ENCODE measurements around the gene L3MBTL3. TPM values are rescaled to one million over a fixed set of nuclear protein-coding genes. Genes with fewer than 3 reads are reported as not detected.

L3MBTL3 gene
- total RNA-seq, 2 donors from 2014 or later: 23.7 to 39.7 TPM

- H3K27ac Mint-ChIP-seq: no peak overlapping the region
- H3K9ac ChIP-seq (ENCODE audit: extremely low read depth, low read length, poor library complexity, severe bottlenecking): no peak overlapping the region
- no peaks in the 10 kb centered on the region for H3K27me3 ChIP-seq (ENCODE audit: control insufficient read depth, insufficient read depth, low read length, poor library complexity, severe bottlenecking)
- H3K27ac ChIP-seq (ENCODE audit: low read depth, low read length): no peak overlapping the region
- TF ChIP-seq CTCF (conservative IDR thresholded peaks at IDR 0.05): no peak
- H3K4me1 Mint-ChIP-seq: no peaks in the 10 kb centered on the region
- 81 to 100% methylated on average over 1 of the region's 1 CpG for WGBS, 2 experiments (ENCODE audit: insufficient coverage in 1 of 2, insufficient read length in 1 of 2)
- H3K4me1 ChIP-seq (ENCODE audit: control insufficient read depth, insufficient read depth, low read length): no peaks in the 10 kb centered on the region
- no peak overlapping the region for H3K4me3 Mint-ChIP-seq
- no peaks in the 10 kb centered on the region for H3K9me3 ChIP-seq (ENCODE audit: control insufficient read depth, low read length)
- no peaks in the 10 kb centered on the region for H3K36me3 ChIP-seq (ENCODE audit: control insufficient read depth, insufficient read depth, low read length)
- no peak overlapping the region for H3K4me3 ChIP-seq (ENCODE audit: low read length)
- H3K36me3 Mint-ChIP-seq (ENCODE audit: low read depth): peaks cover 9% of the 10 kb centered on the region
- no peaks in the 10 kb centered on the region for H3K9me3 Mint-ChIP-seq
- DNase-seq: no peak
- H3K27me3 Mint-ChIP-seq (ENCODE audit: insufficient read depth): no peaks in the 10 kb centered on the region
Observed at GRCh38 chr6:130119211-130119610, 100.8 kb downstream of the L3MBTL3 start.

GRCh38 chr6:130120731-130121130, 102.3 kb downstream of the L3MBTL3 start:
- Histone ChIP-seq H3K9me3 (ENCODE audit: control insufficient read depth, low read length) (no peaks in the 10 kb centered on the region), H3K36me3 (ENCODE audit: control insufficient read depth, insufficient read depth, low read length) (no peaks in the 10 kb centered on the region), H3K27ac (ENCODE audit: low read depth, low read length) (no peak overlapping the region), H3K4me3 (ENCODE audit: low read length) (no peak overlapping the region), H3K4me1 (ENCODE audit: control insufficient read depth, insufficient read depth, low read length) (no peaks in the 10 kb centered on the region), H3K27me3 (ENCODE audit: control insufficient read depth, insufficient read depth, low read length, poor library complexity, severe bottlenecking) (no peaks in the 10 kb centered on the region), H3K9ac (ENCODE audit: extremely low read depth, low read length, poor library complexity, severe bottlenecking) (no peak overlapping the region)
- Mint-ChIP-seq H3K4me3 (no peak overlapping the region), H3K27ac (no peak overlapping the region), H3K36me3 (ENCODE audit: low read depth) (peaks cover 10% of the 10 kb centered on the region), H3K4me1 (no peaks in the 10 kb centered on the region), H3K9me3 (no peaks in the 10 kb centered on the region), H3K27me3 (ENCODE audit: insufficient read depth) (no peaks in the 10 kb centered on the region)
- no peak for DNase-seq
- TF ChIP-seq CTCF (conservative IDR thresholded peaks at IDR 0.05): no peak

- no peaks in the 10 kb centered on the region for H3K9me3 Mint-ChIP-seq
- WGBS, 2 experiments (ENCODE audit: insufficient coverage in 1 of 2, insufficient read length in 1 of 2): 91 to 93% methylated on average over 2 of the region's 2 CpGs
- H3K27me3 Mint-ChIP-seq (ENCODE audit: insufficient read depth): no peaks in the 10 kb centered on the region
Observed at GRCh38 chr6:130122243-130122642, 103.9 kb downstream of the L3MBTL3 start.

More at GRCh38 chr6:130122243-130122642, 103.9 kb downstream of the L3MBTL3 start:
- Histone ChIP-seq H3K9me3 (ENCODE audit: control insufficient read depth, low read length) (no peaks in the 10 kb centered on the region), H3K4me1 (ENCODE audit: control insufficient read depth, insufficient read depth, low read length) (no peaks in the 10 kb centered on the region), H3K4me3 (ENCODE audit: low read length) (no peak overlapping the region), H3K27ac (ENCODE audit: low read depth, low read length) (no peak overlapping the region), H3K9ac (ENCODE audit: extremely low read depth, low read length, poor library complexity, severe bottlenecking) (no peak overlapping the region), H3K27me3 (ENCODE audit: control insufficient read depth, insufficient read depth, low read length, poor library complexity, severe bottlenecking) (no peaks in the 10 kb centered on the region), H3K36me3 (ENCODE audit: control insufficient read depth, insufficient read depth, low read length) (no peaks in the 10 kb centered on the region)
- DNase-seq: no peak
- no peak overlapping the region for H3K4me3 Mint-ChIP-seq
- no peaks in the 10 kb centered on the region for H3K4me1 Mint-ChIP-seq
- no peak for TF ChIP-seq CTCF (conservative IDR thresholded peaks at IDR 0.05)
- H3K36me3 Mint-ChIP-seq (ENCODE audit: low read depth): peaks cover 8% of the 10 kb centered on the region
- no peak overlapping the region for H3K27ac Mint-ChIP-seq

Measured in endodermal cell (in vitro differentiated cells).